ENCODE results near the gene LPP.

Gene LPP

DNA sequence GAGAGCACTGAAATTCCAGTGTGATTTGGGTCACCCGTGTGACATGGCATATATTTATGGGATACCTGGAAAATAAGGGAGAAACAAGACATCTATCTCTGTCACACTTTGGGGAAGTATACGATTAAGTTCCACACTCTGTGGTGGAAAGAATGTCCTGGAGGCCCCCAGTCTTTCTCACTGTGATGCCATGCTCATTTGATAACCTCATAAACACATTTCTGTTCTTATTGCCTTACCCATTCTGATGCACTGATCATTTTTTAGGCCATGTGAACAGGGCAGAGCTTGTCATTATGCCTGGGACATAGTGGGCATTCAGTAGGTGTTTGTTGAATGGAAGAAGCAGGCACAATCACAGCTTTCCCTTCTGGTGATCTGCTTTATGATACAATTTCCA lies 668.5 kb downstream of the LPP start:
- Mint-ChIP-seq H3K4me3 (no peak overlapping the region), H3K27ac (no peak overlapping the region), H3K9me3 (ENCODE audit: low read depth) (no peaks in the 10 kb centered on the region), H3K27me3 (no peaks in the 10 kb centered on the region), H3K36me3 (peaks cover 7% of the 10 kb centered on the region), H3K4me1 (ENCODE audit: low read depth) (no peaks in the 10 kb centered on the region)

GRCh38 chr3:188824566-188824965 lies 670.6 kb downstream of the LPP start:
- Mint-ChIP-seq H3K9me3 (ENCODE audit: low read depth) (no peaks in the 10 kb centered on the region), H3K27me3 (no peaks in the 10 kb centered on the region), H3K4me3 (no peak overlapping the region), H3K4me1 (ENCODE audit: low read depth) (no peaks in the 10 kb centered on the region), H3K27ac (no peak overlapping the region), H3K36me3 (peaks cover 2% of the 10 kb centered on the region)

GRCh38 chr3:188825901-188826300 lies 671.9 kb downstream of the LPP start:
- peaks cover 2% of the 10 kb centered on the region for H3K36me3 Mint-ChIP-seq
- no peak overlapping the region for H3K4me3 Mint-ChIP-seq
- no peaks in the 10 kb centered on the region for H3K9me3 Mint-ChIP-seq (ENCODE audit: low read depth)
- H3K4me1 Mint-ChIP-seq (ENCODE audit: low read depth): no peaks in the 10 kb centered on the region
- no peak overlapping the region for H3K27ac Mint-ChIP-seq
- H3K27me3 Mint-ChIP-seq: no peaks in the 10 kb centered on the region

DNA sequence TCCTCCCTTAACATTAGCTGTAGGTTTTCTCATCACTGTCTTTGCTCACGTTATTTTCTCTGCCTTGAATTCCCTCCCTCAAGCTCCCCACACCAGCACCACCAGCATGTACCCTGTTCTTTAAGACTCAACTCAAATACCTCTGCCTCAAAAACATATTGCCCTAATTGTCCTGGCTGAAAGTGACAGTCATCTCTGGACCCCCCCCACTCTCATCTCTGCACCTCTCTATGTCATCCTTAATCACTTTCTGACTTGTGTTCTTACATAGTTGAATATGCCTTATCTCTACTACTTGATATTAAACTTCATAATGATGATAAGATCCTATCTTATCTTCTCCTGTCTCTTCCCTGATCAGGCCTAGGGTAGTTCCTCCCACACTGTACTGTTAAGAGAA lies 672.6 kb downstream of the LPP start:
- H3K27me3 Mint-ChIP-seq: no peaks in the 10 kb centered on the region
- H3K4me1 Mint-ChIP-seq (ENCODE audit: low read depth): no peaks in the 10 kb centered on the region
- H3K27ac Mint-ChIP-seq: no peak overlapping the region
- no peaks in the 10 kb centered on the region for H3K9me3 Mint-ChIP-seq (ENCODE audit: low read depth)
- H3K36me3 Mint-ChIP-seq: peaks cover 2% of the 10 kb centered on the region
- no peak overlapping the region for H3K4me3 Mint-ChIP-seq

- no peak overlapping the region for H3K4me3 Mint-ChIP-seq
- H3K27me3 Mint-ChIP-seq: no peaks in the 10 kb centered on the region
- H3K27ac Mint-ChIP-seq: no peak overlapping the region
- no peaks in the 10 kb centered on the region for H3K9me3 Mint-ChIP-seq (ENCODE audit: low read depth)
- peaks cover 2% of the 10 kb centered on the region for H3K36me3 Mint-ChIP-seq
- H3K4me1 Mint-ChIP-seq (ENCODE audit: low read depth): no peaks in the 10 kb centered on the region
Observed at GRCh38 chr3:188827103-188827502, 673.1 kb downstream of the LPP start.

DNA sequence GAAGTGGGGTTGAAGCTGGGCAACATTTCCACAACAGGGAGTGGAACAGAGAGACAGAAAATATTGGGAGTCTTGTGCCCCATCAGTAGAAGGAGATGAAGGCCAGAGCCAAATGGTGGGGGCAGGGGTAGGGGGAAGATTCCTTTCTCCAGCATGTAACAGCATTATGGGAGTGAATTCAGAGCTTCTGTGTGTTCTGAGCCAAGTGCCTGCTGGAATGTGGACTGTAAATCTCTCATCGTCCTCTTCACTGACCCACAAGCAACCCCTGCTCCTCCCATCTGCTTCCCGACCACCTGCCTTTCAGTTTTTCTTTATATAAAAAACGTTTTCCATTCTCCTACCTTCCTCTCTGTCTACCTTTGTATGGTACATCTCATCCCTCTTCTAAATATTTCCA lies 673.6 kb downstream of the LPP start:
- Mint-ChIP-seq H3K9me3 (ENCODE audit: low read depth) (no peaks in the 10 kb centered on the region), H3K27me3 (no peaks in the 10 kb centered on the region), H3K27ac (no peak overlapping the region), H3K4me1 (ENCODE audit: low read depth) (no peaks in the 10 kb centered on the region), H3K36me3 (peaks cover 2% of the 10 kb centered on the region), H3K4me3 (no peak overlapping the region)

DNA sequence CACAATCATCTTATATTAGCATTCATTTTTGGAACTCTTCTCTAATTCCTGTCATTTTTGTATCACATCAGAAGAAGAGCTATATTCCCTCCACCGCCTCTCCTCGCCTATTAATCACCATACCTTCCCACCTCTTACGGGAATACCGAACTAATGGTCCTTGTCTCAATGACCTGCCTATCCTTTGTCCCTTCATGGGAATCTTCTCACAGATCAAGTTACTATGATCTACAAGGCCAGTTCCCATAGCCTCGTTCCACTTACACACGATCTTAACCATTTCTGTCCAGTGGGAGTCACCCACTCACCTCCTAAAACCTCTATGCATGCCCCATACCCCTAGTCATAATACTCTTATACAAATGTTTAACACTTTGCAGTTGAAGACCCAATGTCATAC lies 675.2 kb downstream of the LPP start:
- H3K4me3 Mint-ChIP-seq: no peak overlapping the region
- H3K27ac Mint-ChIP-seq: no peak overlapping the region
- H3K27me3 Mint-ChIP-seq: no peaks in the 10 kb centered on the region
- peaks cover 2% of the 10 kb centered on the region for H3K36me3 Mint-ChIP-seq
- peaks cover 5% of the 10 kb centered on the region for H3K4me1 Mint-ChIP-seq (ENCODE audit: low read depth)
- no peaks in the 10 kb centered on the region for H3K9me3 Mint-ChIP-seq (ENCODE audit: low read depth)

GRCh38 chr3:188829576-188829975 lies 675.6 kb downstream of the LPP start:
- H3K4me3 Mint-ChIP-seq: no peak overlapping the region
- H3K9me3 Mint-ChIP-seq (ENCODE audit: low read depth): no peaks in the 10 kb centered on the region
- peaks cover 2% of the 10 kb centered on the region for H3K36me3 Mint-ChIP-seq
- no peaks in the 10 kb centered on the region for H3K27me3 Mint-ChIP-seq
- H3K4me1 Mint-ChIP-seq (ENCODE audit: low read depth): peaks cover 10% of the 10 kb centered on the region
- H3K27ac Mint-ChIP-seq: no peak overlapping the region

DNA sequence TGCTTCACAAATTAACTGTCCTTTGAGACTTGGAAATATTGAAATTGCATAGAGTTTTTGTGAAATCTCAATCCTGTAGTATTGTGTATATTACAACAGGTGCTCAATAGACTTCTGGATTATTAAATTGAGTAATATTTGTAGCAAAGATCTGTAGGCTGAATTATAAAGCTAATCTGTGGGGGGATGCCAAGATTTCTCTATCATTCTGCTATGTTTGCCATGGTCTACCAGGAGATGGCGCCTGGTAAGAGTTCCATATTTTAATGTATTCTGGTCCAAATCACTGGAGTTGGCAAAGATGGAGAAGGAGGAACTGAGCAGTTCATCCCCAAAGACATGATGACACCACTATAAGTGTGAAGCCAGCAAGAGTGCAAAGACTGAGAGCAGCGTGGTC lies 676.9 kb downstream of the LPP start:
- Mint-ChIP-seq H3K4me1 (ENCODE audit: low read depth) (peaks cover 14% of the 10 kb centered on the region), H3K9me3 (ENCODE audit: low read depth) (no peaks in the 10 kb centered on the region), H3K27ac (no peak overlapping the region), H3K4me3 (no peak overlapping the region), H3K36me3 (peaks cover 4% of the 10 kb centered on the region), H3K27me3 (no peaks in the 10 kb centered on the region)

DNA sequence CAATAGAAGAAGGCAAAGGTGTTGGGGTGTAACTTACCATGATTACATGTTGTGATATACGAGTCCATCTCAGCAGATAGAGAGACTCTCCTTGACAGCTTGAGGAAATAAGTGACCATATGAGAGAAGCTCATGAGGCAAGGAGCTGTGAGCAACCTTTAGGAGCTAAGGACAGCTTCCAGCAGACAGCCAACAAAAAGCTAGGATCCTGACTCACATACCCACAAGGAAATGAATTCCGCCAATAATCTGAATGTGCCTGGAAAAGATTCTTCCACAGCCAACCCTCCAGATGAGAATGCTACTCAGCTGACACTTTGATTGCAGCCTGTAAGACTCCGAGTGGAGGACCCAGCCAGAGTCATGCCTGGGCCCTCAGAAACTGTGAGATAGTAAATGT lies 678.2 kb downstream of the LPP start:
- no peak overlapping the region for H3K27ac Mint-ChIP-seq
- no peak overlapping the region for H3K4me3 Mint-ChIP-seq
- peaks cover 4% of the 10 kb centered on the region for H3K36me3 Mint-ChIP-seq
- H3K9me3 Mint-ChIP-seq (ENCODE audit: low read depth): no peaks in the 10 kb centered on the region
- H3K4me1 Mint-ChIP-seq (ENCODE audit: low read depth): peaks cover 14% of the 10 kb centered on the region
- H3K27me3 Mint-ChIP-seq: no peaks in the 10 kb centered on the region

DNA sequence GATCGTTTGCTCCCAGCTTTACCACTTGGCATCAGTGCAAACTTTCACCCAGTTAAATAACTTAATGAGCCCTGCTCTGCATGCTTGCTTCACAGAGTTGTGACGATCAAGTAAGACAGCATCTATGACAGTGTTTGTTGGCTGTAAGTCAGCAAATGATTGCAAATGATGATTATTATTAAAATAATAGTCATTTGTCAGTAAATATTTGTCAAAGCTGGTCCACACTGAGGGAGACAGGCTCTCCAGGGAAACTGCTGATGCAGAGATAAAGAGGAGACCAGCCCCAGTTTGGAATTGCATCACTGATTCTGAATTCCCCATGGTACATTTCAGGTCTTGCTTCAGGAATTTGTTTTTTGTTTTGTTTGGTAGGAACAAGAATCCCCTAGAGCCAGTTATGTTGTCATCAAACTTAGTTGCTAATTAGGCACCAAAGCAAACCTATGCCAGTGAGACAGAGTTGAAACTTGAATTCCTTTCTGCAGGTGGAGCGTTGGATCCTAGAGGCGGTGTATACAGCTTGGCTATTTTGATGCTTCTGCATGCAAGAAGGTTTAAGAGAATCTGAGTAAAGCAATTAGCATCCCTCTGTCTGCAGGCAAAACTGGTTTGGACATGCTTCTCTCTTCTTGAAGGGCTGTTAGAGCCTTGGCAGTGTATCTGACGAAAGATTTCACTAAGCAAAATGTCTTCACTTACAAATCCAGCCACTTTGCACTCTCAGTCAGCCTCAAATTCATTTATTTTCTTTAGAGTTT lies 679.2 kb downstream of the LPP start:
- Mint-ChIP-seq H3K9me3 (ENCODE audit: low read depth) (no peaks in the 10 kb centered on the region), H3K4me3 (no peak overlapping the region), H3K27ac (no peak overlapping the region), H3K36me3 (peaks cover 2% of the 10 kb centered on the region), H3K4me1 (ENCODE audit: low read depth) (peaks cover 14% of the 10 kb centered on the region), H3K27me3 (no peaks in the 10 kb centered on the region)

- peak overlapping the region; percentile 43 for H3K4me3 Mint-ChIP-seq
- H3K27ac Mint-ChIP-seq: no peak overlapping the region
- no peaks in the 10 kb centered on the region for H3K9me3 Mint-ChIP-seq (ENCODE audit: low read depth)
- peaks cover 14% of the 10 kb centered on the region for H3K4me1 Mint-ChIP-seq (ENCODE audit: low read depth)
- no peaks in the 10 kb centered on the region for H3K27me3 Mint-ChIP-seq
- H3K36me3 Mint-ChIP-seq: peaks cover 9% of the 10 kb centered on the region
Observed at GRCh38 chr3:188834349-188834748, 680.4 kb downstream of the LPP start.

DNA sequence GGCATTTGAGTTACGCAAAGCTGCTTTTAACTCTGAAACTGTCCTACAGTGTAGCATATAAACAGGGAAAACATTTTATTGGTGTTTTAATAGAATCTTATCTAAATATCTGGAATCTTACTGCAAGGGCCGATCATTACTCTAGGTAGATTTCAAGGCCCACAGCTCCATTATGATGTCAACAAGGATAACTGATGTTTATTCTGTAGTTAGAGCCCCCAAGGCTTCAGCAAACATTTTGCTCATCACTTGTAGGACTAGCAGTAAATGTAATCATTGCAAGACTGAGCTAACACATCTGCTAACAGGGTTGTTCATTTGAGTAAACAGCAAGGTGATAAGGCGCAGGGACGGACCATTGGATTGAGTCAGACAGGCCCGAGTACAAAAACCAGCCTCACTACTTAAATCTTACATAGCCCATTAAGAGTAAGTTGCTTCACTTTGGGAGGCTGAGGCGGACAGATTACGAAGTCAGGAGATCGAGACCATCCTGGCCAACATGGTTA lies 685.3 kb downstream of the LPP start:
- peaks cover 7% of the 10 kb centered on the region for H3K4me1 Mint-ChIP-seq (ENCODE audit: low read depth)
- no peak overlapping the region for H3K4me3 Mint-ChIP-seq
- H3K27ac Mint-ChIP-seq: no peak overlapping the region
- no peaks in the 10 kb centered on the region for H3K9me3 Mint-ChIP-seq (ENCODE audit: low read depth)
- no peaks in the 10 kb centered on the region for H3K27me3 Mint-ChIP-seq
- peaks cover 12% of the 10 kb centered on the region for H3K36me3 Mint-ChIP-seq

GRCh38 chr3:188840290-188840689 lies 686.3 kb downstream of the LPP start:
- no peaks in the 10 kb centered on the region for H3K9me3 Mint-ChIP-seq (ENCODE audit: low read depth)
- H3K27me3 Mint-ChIP-seq: no peaks in the 10 kb centered on the region
- no peaks in the 10 kb centered on the region for H3K4me1 Mint-ChIP-seq (ENCODE audit: low read depth)
- H3K27ac Mint-ChIP-seq: no peak overlapping the region
- H3K36me3 Mint-ChIP-seq: peaks cover 10% of the 10 kb centered on the region
- no peak overlapping the region for H3K4me3 Mint-ChIP-seq

DNA sequence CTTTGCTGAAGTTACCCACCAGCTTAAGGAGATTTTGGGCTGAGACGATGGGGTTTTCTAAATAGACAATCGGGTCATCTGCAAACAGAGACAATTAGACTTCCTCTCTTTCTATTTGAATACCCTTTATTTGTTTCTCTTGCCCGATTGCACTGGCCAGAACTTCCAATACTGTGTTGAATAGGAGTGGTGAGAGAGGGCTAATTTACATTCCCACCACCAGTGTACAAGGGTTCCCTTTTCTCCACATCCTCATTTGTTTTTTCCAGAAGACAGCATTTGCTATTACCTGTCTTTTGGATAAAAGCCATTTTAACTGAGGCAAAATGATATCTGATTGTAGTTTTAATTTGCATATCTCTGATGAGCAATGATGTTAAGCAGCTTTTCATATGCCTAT lies 687.9 kb downstream of the LPP start:
- Mint-ChIP-seq H3K4me3 (no peak overlapping the region), H3K4me1 (ENCODE audit: low read depth) (no peaks in the 10 kb centered on the region), H3K27ac (no peak overlapping the region), H3K36me3 (peaks cover 13% of the 10 kb centered on the region), H3K9me3 (ENCODE audit: low read depth) (no peaks in the 10 kb centered on the region), H3K27me3 (no peaks in the 10 kb centered on the region)

- H3K9me3 Mint-ChIP-seq (ENCODE audit: low read depth): no peaks in the 10 kb centered on the region
Observed at GRCh38 chr3:188842639-188843038, 688.7 kb downstream of the LPP start.

More at GRCh38 chr3:188842639-188843038, 688.7 kb downstream of the LPP start:
- H3K27ac Mint-ChIP-seq: no peak overlapping the region
- H3K4me1 Mint-ChIP-seq (ENCODE audit: low read depth): no peaks in the 10 kb centered on the region
- H3K4me3 Mint-ChIP-seq: no peak overlapping the region
- H3K36me3 Mint-ChIP-seq: peaks cover 13% of the 10 kb centered on the region
- H3K27me3 Mint-ChIP-seq: no peaks in the 10 kb centered on the region
